SIG-M5 treated with dmso at 0.1 percent for 504 hours (cell line): ENCODE results near the gene SLC2A9.

ENCODE experiments used
- DNase-seq: peaks from one replicate; lab custom pipeline; 2025; ENCODE audit not compliant: unreplicated experiment; lab: John Stamatoyannopoulos, UW

Gene SLC2A9

GRCh38 chr4:10046471-10046870, 25.2 kb upstream of the SLC2A9 start:
- DNase-seq: no peak

DNA sequence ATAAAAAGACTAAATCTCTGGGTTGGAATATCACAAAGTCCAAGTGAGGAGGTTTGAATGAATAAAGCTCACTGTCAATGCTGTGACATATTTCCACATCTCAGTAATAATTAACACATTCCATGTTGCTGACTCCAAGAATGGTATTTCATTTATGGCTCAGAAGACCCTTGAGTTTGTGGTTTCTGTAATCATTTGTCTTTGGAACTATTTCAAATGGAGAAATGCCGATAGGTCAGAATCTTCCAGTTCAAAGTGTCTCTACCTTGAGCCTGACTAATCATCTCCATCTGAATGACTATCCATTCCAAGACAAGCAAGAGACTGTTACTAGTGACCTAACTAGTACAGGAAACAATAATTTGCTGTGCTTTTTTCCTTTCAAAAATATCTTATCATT, 24.2 kb upstream of the SLC2A9 start:
- DNase-seq: no peak

- DNase-seq: no peak
These were observed 19.7 kb upstream of the SLC2A9 start for GRCh38 chr4:10041036-10041435.

GRCh38 chr4:10040049-10040892, 19.0 kb upstream of the SLC2A9 start:
- no peak for DNase-seq

DNA sequence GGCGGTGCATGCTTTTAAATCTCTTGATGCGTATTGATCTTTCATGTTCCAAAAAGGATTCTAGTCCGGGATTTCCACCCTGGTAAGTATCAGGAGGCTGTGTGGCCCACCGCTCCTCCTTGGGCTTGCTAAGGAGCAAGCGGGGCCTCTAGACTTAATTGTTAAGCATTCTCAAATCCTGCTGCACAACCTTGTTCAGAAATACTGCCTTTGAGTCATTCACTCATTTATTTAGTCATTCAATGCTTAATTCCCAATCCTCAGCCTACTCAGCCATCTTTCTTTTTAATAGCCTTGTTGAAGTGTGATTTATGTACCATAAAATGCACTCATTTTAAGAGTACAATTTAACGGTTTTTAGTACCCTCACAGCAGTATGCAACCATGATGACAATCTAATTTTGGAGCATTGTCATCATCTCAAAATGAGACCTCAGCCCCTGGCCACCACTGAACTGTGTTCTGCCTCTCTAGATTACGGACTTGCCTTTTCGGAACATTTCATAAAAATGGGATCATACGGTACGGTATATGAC, 15.6 kb upstream of the SLC2A9 start:
- DNase-seq: no peak

DNA sequence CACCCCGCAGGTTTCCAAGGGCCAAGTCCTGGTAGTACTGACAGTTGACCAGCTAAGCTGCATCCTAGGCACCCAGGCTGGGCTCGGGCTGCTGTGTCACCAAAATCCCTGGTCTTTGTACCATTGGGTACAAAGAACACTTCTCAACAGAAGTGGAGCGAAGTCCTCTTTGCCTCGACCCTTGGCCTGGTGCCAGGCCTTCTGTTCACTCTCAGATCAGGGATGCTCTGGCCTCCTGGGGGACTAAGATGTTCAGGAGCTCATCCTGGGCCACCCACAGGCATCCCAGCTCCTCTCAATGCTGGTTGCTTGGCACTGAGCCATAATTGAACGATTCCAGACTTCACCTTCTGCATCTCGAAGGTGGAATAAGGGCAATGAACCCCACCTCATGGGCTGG, 13.8 kb upstream of the SLC2A9 start:
- no peak for DNase-seq

GRCh38 chr4:10034612-10035104, 13.4 kb upstream of the SLC2A9 start:
- DNase-seq: no peak

GRCh38 chr4:10034136-10034535, 12.8 kb upstream of the SLC2A9 start:
- DNase-seq: no peak

DNA sequence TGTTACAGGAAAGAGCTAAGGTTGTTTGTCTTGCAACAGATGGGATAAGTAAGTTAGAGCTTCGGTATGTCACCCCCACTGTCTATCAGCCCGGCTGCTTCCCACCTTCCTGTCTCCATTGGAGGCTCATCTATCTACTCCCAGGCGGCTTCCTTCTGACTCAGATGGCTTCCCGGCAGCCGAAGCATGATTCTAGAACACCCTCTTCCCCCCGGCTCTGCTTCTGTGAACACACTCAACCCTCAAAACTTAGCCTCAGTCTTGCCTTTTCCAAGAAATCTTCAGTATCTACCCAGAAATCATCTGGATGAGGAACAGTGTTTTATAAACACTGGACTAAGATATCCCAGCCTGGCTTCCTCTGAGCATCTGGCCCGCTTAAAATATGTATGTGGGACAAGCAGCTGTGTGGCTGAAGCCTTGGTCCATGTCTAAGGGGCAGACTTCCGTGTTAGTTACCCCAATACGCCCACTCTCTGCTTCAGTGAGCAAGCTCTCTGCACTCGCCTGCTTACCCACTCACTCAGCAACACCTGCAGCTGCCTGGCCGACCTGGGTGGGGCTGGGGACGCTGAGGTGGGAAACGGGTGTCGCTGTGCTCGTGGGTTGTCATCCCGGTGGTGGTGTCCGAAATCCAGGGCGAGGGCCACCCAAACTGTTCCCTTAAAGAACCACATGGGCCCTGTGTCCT, 12.0 kb upstream of the SLC2A9 start:
- no peak for DNase-seq

DNA sequence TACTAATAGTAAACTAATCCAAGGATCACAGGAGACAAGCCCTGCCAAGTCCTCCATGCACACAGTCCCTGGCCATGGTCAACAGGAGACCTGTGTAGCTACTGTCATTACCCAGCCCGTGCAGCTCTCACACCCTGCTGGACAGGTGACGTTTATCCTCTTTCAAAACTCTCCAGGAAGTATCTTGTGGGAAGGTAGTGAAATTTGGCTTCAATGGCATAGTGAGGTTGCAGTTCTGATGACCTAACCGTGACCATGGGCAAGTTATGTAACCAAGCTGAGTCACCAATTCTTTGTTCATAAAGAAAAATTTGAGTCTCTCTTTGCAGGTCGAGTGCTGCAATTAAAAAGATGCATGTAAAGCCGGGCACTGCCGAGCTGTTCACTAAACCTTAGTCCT, 11.3 kb upstream of the SLC2A9 start:
- peak; percentile 85 for DNase-seq

DNA sequence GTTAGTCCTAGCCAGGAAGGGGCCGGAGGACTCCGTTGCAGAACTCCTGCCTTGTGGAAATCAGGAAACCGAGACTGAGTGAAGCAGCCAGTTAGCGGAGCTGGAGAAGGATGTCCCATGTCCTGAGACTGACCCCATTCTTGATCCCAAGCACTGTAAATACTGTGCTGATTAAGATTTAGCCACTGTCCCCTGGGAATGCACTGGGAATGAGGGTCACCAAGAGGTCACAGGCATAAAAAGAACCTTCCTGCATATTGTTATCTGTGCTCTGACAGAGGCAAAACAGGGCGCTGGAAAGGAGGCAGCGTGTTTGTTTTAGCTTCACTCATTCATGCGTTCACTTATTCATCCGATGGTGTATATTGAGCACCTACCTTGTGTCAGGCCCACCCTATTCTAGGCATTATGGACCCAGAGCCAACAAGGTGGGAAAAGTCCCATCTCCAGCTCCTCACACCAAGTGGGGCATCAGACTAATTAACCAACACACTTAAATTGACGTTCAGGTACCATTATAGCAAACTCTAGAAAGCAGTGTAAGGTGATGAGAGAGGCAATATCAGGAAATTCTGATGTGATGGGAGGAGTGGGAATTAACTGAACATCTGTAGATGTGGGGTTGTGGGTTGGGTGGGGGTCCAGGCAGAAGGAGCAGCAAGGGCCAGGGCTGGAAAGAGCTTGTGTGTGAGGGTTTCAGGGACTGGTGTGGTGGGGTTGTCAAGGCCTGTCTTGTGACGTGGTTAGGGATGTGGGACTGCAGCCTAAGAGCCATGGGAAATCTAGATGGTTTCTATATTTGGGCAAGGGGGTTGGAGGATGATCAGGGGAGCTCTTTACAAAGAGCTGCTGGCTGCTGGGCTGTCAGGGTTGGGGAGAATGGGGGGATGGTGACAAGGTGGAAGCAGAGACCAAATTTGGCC, 10.6 kb upstream of the SLC2A9 start:
- no peak for DNase-seq

DNA sequence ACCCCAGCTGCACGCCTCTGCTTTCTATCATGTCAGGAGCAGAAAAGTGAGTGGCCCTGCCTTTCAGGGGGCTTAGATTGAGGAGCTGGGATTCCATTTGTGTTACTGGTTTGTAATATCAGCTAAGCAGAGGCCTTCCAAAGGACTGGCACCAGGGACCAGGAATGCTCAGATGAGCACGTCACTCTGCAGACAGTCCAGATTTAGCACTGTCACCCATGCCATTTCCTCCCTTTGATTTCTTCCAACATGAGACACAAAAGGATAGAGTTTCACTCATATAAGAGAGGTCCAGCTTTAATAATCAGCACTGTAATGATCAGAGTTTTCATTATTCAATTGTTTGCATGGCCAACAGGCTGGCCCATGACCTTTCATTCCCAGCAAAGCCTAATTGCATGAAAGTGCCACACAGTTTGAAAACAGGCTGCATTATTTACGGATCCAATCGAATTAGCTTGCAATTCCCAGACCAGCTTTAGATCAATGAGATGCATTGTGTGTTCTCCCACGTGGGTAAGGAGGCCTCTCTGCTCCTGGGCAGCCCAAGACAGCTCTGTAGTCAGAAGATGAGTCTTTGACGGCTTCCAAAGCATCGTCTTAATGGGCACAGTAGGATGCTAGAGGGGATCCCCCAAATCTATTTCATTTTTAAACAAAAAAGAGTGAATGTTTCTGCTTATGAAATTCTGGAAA, 9.8 kb upstream of the SLC2A9 start:
- no peak for DNase-seq

DNA sequence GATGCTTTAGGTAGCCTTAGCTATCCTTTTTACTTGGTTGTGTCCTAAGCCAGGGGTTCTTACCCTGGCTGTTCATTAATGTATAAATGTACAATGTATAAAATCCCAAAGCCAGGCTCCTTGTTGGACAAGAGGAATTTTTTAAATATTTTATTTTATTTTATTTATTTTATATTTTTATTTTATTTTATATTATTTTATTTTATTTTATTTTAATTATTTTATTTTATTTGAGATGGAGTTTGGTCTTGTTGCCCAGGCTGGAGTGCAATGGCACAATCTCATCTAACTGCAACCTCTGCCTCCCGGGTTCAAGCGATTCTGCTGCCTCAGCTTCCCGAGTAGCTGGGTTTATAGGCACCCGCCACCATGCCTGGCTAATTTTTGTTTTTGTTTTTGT, 8.1 kb upstream of the SLC2A9 start:
- DNase-seq: no peak

DNA sequence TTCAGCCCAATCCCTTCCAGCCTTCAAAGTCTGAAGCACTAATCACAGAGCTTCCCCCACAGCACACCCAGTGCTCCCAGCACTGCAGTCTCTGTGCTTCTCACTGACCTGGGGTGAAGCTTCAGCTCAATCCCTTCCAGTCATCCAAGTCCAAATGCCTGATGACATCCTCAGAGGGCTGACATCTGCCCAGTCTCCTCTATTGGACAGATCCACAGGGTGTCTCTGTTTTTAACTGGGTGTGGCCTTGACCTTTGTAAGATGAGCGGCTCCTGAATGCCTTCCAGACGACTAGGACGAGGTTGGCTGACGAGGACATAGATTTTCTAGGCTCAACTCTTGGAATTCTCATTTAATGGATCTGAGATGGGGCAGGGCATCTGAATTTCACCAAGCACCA, 7.6 kb upstream of the SLC2A9 start:
- DNase-seq: no peak

GRCh38 chr4:10026485-10026884, 5.2 kb upstream of the SLC2A9 start:
- DNase-seq: no peak

DNA sequence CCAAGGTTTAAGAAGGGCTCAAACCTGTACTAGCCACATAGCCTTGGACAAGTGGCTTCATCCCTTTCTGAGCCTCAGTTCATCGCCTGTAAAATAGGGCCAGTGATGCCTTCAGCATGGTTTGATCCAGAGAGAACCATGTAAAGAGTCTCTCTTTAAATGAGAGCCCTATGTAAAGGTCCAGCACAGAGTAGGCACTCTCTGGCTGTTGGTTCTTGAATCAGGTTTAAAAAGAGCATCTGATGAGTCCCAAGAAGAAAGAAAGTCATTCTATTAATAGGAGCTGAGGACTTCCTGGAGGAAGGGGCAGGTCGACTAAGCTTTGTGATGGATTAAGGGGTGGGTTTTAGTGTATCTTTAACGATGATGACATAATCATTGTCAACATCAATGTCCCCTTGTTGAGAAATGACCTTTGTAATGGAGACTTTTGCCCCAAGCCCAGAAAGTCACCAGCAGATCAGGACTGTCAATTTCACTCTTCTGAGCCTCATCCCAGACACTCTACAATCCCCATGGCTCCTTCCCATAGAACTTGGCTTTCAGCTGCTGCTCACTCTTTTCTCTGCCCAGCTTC, 4.0 kb upstream of the SLC2A9 start:
- DNase-seq: no peak

GRCh38 chr4:10024303-10024702, 3.0 kb upstream of the SLC2A9 start:
- DNase-seq: no peak

- peak; percentile 47 for DNase-seq
These were observed 2.5 kb upstream of the SLC2A9 start for GRCh38 chr4:10023806-10024205.

DNA sequence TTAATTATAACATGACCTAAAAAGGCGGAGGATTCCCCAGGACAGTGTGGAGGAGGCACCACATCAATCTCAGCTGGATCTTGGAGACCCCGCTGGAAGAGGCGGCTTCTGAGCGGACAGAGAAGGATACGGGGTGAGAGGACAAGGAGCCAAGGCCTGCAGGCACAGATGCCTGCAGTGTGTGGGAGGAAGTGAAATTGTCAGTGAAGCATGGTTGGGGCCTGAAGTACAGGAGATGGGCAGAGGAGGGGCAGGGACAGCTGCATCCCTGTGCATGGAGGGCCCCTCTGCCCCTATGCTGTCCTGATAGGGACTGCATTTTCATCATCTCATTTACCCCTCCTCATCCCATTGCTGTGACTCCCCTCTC, 1.7 kb upstream of the SLC2A9 start:
- DNase-seq: peak; percentile 57

GRCh38 chr4:10022346-10023049, 1.2 kb upstream of the SLC2A9 start:
- peak; percentile 52 for DNase-seq
